ENCODE results near the gene EEPD1. TPM values are rescaled to one million over a fixed set of nuclear protein-coding genes. Genes with fewer than 3 reads are reported as not detected.

Gene EEPD1
- total RNA-seq, 1 experiment from 2014 or later = 48.0 TPM

DNA sequence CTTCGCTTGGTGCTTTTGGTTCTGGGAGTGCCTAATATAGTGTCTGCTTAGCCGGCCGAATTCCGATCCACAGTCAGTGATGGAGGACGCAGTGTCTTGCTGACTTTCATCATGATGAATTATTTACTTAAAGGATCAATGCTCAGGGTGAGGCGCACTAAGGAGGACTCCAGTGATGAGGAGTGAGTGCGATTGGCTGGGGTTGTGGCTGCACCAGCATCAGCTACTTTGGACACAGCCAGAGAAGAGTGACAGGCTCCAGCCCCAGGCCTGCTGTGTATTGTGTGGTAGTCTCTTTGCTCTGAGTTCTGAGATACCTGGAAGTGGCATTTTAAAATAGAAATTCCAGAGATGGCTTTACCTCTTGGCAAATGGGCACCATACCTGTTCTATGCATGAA lies 163.3 kb downstream of the EEPD1 start:
- H3K4me3 ChIP-seq (ENCODE audit: low read depth in 2 of 2, low read length in 2 of 2) = no peak overlapping the region
- CTCF ChIA-PET = no interaction called here
- BruUV-seq (replicated peaks) = no TSS peak
- H3K4me1 ChIP-seq (ENCODE audit: control insufficient read depth, insufficient read depth, low read length) = peaks cover 7% of the 10 kb centered on the region
- intact Hi-C loops (cut with micrococcal nuclease; ENCODE audit: unreplicated experiment) (no loop called here), in situ Hi-C loops (cut with HindIII; ENCODE audit: low pct_unique_long_range_greater_than_20kb, low sequenced_read_pairs) (loop anchor here (25.0 kb wide), 1 partner anchor 329 kb away; no protein-coding TSS in a partner anchor)
- H3K36me3 ChIP-seq (ENCODE audit: control insufficient read depth, insufficient read depth, low read length) = no peaks in the 10 kb centered on the region
- peaks cover 1% of the 10 kb centered on the region; the same call in 1 of the 2 replicates for H3K9me3 ChIP-seq (ENCODE audit: control insufficient read depth, insufficient read depth, low read depth, low read length)
- POLR2A ChIA-PET = no interaction called here
- DNase-seq (ENCODE audit: low read depth, low spot score) (no peak), ATAC-seq (no peak)
- H3K27ac ChIP-seq (ENCODE audit: low read length) = no peak overlapping the region
- no peaks in the 10 kb centered on the region for H3K27me3 ChIP-seq (ENCODE audit: control insufficient read depth, insufficient read depth, low read length)
- TF ChIP-seq SIN3A (IDR thresholded peaks at IDR 0.05; ENCODE audit: borderline replicate concordance, insufficient read depth, low read depth, low read length) (no peak), POLR2AphosphoS5 (IDR thresholded peaks at IDR 0.05; ENCODE audit: low read depth, low read length) (no peak)
- TF ChIP-seq, protein P1, sequence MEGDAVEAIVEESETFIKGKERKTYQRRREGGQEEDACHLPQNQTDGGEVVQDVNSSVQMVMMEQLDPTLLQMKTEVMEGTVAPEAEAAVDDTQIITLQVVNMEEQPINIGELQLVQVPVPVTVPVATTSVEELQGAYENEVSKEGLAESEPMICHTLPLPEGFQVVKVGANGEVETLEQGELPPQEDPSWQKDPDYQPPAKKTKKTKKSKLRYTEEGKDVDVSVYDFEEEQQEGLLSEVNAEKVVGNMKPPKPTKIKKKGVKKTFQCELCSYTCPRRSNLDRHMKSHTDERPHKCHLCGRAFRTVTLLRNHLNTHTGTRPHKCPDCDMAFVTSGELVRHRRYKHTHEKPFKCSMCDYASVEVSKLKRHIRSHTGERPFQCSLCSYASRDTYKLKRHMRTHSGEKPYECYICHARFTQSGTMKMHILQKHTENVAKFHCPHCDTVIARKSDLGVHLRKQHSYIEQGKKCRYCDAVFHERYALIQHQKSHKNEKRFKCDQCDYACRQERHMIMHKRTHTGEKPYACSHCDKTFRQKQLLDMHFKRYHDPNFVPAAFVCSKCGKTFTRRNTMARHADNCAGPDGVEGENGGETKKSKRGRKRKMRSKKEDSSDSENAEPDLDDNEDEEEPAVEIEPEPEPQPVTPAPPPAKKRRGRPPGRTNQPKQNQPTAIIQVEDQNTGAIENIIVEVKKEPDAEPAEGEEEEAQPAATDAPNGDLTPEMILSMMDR (IDR thresholded peaks at IDR 0.05) = no peak
- TF ChIP-seq, protein P2, sequence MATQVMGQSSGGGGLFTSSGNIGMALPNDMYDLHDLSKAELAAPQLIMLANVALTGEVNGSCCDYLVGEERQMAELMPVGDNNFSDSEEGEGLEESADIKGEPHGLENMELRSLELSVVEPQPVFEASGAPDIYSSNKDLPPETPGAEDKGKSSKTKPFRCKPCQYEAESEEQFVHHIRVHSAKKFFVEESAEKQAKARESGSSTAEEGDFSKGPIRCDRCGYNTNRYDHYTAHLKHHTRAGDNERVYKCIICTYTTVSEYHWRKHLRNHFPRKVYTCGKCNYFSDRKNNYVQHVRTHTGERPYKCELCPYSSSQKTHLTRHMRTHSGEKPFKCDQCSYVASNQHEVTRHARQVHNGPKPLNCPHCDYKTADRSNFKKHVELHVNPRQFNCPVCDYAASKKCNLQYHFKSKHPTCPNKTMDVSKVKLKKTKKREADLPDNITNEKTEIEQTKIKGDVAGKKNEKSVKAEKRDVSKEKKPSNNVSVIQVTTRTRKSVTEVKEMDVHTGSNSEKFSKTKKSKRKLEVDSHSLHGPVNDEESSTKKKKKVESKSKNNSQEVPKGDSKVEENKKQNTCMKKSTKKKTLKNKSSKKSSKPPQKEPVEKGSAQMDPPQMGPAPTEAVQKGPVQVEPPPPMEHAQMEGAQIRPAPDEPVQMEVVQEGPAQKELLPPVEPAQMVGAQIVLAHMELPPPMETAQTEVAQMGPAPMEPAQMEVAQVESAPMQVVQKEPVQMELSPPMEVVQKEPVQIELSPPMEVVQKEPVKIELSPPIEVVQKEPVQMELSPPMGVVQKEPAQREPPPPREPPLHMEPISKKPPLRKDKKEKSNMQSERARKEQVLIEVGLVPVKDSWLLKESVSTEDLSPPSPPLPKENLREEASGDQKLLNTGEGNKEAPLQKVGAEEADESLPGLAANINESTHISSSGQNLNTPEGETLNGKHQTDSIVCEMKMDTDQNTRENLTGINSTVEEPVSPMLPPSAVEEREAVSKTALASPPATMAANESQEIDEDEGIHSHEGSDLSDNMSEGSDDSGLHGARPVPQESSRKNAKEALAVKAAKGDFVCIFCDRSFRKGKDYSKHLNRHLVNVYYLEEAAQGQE (IDR thresholded peaks at IDR 0.05; ENCODE audit: insufficient read depth in 1 of 2, low read depth in 2 of 2, low read length in 1 of 2) = no peak

DNA sequence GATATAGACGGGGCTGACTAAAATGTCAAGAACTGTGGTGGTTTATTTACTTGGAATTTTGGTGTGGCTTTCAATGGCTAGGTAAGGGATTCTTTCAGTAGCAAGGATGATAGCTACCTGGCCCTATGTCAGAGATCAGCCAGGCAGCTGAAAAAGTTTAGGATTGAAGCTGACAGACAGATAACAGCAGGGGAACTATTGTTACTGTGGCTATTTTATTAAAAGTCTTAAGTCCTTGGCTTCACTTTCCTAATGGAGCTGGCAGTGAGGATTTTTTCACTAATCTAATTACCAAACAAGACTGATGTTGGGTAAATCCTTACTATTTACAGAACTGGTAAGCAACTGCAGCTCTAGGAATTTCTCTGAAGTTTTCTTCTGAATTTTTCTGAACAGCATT lies 164.2 kb downstream of the EEPD1 start:
- Histone ChIP-seq H3K9me3 (ENCODE audit: control insufficient read depth, insufficient read depth, low read depth, low read length) (peaks cover 4% of the 10 kb centered on the region; the same call in 1 of the 2 replicates), H3K36me3 (ENCODE audit: control insufficient read depth, insufficient read depth, low read length) (no peaks in the 10 kb centered on the region), H3K4me3 (ENCODE audit: low read depth in 2 of 2, low read length in 2 of 2) (no peak overlapping the region), H3K27ac (ENCODE audit: low read length) (0 out of 2 replicates have a peak overlapping the region, but pooled peaks have one; percentile 39), H3K27me3 (ENCODE audit: control insufficient read depth, insufficient read depth, low read length) (no peaks in the 10 kb centered on the region), H3K4me1 (ENCODE audit: control insufficient read depth, insufficient read depth, low read length) (peaks cover 7% of the 10 kb centered on the region)
- ChIA-PET POLR2A (no interaction called here), CTCF (no interaction called here)
- no TSS peak for BruUV-seq (replicated peaks)
- TF ChIP-seq, protein P2 (IDR thresholded peaks at IDR 0.05; ENCODE audit: insufficient read depth in 1 of 2, low read depth in 2 of 2, low read length in 1 of 2) = no peak
- TF ChIP-seq, protein P1 (IDR thresholded peaks at IDR 0.05) = no peak
- TF ChIP-seq SIN3A (IDR thresholded peaks at IDR 0.05; ENCODE audit: borderline replicate concordance, insufficient read depth, low read depth, low read length) = no peak
- no peak for TF ChIP-seq POLR2AphosphoS5 (IDR thresholded peaks at IDR 0.05; ENCODE audit: low read depth, low read length)
- no peak for TF ChIP-seq TCF7L2 (IDR thresholded peaks at IDR 0.05; ENCODE audit: low read depth, low read length)
- DNase-seq (ENCODE audit: low read depth, low spot score) (no peak), ATAC-seq (no peak)
- intact Hi-C loops (cut with micrococcal nuclease; ENCODE audit: unreplicated experiment) (no loop called here), in situ Hi-C loops (cut with HindIII; ENCODE audit: low pct_unique_long_range_greater_than_20kb, low sequenced_read_pairs) (loop anchor here (25.0 kb wide), 1 partner anchor 330 kb away; no protein-coding TSS in a partner anchor)

Data from Panc1 (cell line).